ENCODE results near the gene GLDC.
A peak's percentile ranks its signal among the peaks of the same experiment; 100 is the strongest.
"Not testable (repeated sequence)": the region's sequence is repeated elsewhere in the genome, so short reads cannot be mapped to it uniquely, and the experiment has no call there.

GLDC gene

GRCh38 chr9:6633378-6633777 lies 12.2 kb downstream of the GLDC start:
- no peak overlapping the region for H3K4me3 ChIP-seq (ENCODE audit: low read depth, low read length)
- TF ChIP-seq, protein P1, sequence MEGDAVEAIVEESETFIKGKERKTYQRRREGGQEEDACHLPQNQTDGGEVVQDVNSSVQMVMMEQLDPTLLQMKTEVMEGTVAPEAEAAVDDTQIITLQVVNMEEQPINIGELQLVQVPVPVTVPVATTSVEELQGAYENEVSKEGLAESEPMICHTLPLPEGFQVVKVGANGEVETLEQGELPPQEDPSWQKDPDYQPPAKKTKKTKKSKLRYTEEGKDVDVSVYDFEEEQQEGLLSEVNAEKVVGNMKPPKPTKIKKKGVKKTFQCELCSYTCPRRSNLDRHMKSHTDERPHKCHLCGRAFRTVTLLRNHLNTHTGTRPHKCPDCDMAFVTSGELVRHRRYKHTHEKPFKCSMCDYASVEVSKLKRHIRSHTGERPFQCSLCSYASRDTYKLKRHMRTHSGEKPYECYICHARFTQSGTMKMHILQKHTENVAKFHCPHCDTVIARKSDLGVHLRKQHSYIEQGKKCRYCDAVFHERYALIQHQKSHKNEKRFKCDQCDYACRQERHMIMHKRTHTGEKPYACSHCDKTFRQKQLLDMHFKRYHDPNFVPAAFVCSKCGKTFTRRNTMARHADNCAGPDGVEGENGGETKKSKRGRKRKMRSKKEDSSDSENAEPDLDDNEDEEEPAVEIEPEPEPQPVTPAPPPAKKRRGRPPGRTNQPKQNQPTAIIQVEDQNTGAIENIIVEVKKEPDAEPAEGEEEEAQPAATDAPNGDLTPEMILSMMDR (IDR thresholded peaks at IDR 0.05; ENCODE audit: borderline replicate concordance, insufficient read depth, low read depth, low read length) = no peak

DNA sequence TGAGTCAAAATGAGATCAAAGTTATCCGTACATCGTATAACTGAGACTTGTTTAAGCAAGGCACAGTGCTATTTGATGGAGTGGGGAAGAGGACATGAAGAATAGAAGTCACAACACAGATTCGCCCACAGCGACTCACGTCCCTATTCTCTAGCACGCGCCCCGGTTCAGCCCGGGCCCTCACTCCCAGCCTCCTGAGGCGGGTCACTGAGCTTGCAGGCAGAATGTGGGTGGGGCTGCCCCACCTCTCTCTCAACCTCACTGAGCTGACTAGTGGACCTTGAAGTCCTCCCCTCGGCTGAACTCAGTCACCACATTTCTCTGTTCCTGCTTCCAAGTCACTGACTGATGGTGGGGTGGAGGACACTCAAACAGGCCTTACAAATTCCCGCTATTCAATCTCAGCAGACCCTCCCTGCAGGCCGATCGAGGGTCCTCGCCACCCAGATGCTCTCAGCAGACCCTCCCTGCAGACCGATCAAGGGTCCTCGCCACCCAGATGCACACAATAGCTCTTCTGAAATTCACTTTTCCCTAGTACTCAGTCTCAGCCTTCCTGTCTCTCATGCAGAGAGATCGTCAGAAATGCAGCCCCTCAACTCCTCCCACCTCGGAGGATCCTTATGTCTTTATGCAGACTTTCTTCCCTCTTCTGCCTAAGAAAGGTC lies 12.9 kb downstream of the GLDC start:
- H3K4me3 ChIP-seq (ENCODE audit: low read depth, low read length) = peak overlapping the region; percentile 13
- TF ChIP-seq, protein P1 (IDR thresholded peaks at IDR 0.05; ENCODE audit: borderline replicate concordance, insufficient read depth, low read depth, low read length) = no peak

DNA sequence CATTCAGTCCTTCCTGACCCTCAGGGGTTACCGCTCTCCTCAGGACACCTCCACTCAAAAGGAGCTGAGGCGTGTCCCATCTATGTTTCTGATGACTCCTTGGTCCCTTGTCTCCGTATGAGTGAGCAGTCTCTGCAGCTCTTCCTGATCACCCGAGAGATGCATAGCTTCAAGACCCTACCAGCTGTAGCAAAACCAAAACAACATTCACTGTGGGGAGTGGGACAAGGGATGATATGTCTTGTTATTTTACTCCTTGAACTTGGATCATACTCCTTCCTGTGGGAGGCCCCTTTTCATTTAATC lies 14.4 kb downstream of the GLDC start:
- TF ChIP-seq, protein P1 (IDR thresholded peaks at IDR 0.05; ENCODE audit: borderline replicate concordance, insufficient read depth, low read depth, low read length) = no peak
- H3K4me3 ChIP-seq (ENCODE audit: low read depth, low read length) = no peak overlapping the region

- peak overlapping the region; percentile 1 for H3K4me3 ChIP-seq (ENCODE audit: low read depth, low read length)
- TF ChIP-seq, protein P1 (IDR thresholded peaks at IDR 0.05; ENCODE audit: borderline replicate concordance, insufficient read depth, low read depth, low read length) = no peak
Observed at GRCh38 chr9:6630502-6631206, 14.9 kb downstream of the GLDC start.

DNA sequence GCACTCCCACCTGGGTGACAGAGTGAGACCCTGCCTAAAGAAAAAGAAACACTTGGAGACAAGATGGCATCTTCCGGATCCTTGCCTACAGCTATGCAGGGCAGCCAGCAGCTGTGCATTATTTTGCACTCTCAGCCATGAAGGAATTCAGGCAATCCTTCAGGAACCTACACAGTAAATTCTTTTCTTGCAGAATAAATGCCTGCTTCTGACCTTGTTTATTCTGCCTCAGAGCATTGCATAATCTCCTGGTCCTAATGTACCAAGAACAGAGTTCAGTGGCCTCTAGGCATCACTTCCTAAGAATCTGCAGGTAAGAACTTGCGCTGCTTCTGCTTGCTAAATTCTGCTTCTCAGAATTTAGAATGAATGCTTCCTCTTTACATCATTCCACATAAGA lies 16.8 kb downstream of the GLDC start:
- TF ChIP-seq, protein P1 (IDR thresholded peaks at IDR 0.05; ENCODE audit: borderline replicate concordance, insufficient read depth, low read depth, low read length) = no peak
- H3K4me3 ChIP-seq (ENCODE audit: low read depth, low read length) = no peak overlapping the region

DNA sequence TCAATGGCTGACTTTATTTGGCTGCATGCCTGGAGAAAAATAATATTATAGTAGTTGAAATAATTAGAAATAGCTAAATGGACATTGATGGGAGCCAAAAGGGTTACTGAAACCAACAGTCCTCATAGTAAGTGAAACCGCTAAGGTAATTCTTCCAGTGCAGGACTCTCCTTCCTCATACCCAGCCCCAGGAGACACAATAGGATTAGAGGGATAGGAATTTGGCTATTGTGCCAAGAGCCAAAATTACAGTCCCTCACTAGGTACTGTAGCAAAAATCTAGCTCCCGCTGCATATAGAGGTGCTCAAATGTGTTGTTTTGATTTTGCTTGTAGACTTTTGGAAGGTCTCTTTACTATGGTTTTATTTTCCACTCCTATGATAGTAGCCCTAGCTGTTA lies 20.2 kb downstream of the GLDC start:
- TF ChIP-seq, protein P1 (IDR thresholded peaks at IDR 0.05; ENCODE audit: borderline replicate concordance, insufficient read depth, low read depth, low read length) = no peak
- H3K4me3 ChIP-seq (ENCODE audit: low read depth, low read length) = no peak overlapping the region

DNA sequence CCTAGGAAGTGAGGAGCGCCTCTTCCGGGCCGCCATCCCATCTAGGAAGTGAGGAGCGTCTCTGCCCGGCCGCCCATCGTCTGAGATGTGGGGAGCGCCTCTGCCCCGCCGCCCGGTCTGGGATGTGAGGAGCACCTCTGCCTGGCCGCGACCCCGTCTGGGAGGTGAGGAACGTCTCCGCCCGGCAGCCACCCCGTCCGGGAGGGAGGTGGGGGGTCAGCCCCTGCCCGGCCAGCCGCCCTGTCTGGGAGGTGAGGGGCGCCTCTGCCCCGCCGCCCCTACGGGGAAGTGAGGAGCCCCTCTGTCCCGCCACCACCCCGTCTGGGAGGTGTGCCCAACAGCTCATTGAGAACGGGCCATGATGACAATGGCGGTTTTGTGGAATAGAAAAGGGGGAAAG lies 22.7 kb downstream of the GLDC start:
- H3K4me3 ChIP-seq (ENCODE audit: low read depth, low read length) = not testable (repeated sequence)
